Suppressor macrophage treated with lipopolysaccharide for 4 hours (primary cell): Measurements from ENCODE around the gene VWA8.

ENCODE experiments used
- DNase-seq: peaks from one replicate; pipeline ENCODE4 v3.0.0-alpha.2; 2020

VWA8 gene

DNA sequence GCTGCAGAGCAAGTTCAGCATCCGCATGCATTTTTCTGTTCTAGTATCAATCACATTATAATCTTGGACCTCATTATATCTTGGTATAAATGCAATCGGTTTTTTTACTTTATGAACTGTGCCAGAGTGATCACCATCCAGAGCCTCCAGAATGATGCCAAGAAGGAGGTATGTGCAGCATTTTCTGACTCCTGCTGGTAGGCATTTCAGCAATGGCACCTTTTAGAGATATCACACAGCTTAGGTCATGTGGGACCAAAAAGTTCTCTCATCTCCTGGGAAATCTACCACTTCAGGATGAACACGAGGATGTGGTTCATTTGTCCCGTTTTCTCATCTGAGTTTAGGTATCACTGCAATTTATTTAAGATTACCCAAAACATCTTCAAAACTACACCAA, 220.4 kb downstream of the VWA8 start:
- no peak for DNase-seq

DNA sequence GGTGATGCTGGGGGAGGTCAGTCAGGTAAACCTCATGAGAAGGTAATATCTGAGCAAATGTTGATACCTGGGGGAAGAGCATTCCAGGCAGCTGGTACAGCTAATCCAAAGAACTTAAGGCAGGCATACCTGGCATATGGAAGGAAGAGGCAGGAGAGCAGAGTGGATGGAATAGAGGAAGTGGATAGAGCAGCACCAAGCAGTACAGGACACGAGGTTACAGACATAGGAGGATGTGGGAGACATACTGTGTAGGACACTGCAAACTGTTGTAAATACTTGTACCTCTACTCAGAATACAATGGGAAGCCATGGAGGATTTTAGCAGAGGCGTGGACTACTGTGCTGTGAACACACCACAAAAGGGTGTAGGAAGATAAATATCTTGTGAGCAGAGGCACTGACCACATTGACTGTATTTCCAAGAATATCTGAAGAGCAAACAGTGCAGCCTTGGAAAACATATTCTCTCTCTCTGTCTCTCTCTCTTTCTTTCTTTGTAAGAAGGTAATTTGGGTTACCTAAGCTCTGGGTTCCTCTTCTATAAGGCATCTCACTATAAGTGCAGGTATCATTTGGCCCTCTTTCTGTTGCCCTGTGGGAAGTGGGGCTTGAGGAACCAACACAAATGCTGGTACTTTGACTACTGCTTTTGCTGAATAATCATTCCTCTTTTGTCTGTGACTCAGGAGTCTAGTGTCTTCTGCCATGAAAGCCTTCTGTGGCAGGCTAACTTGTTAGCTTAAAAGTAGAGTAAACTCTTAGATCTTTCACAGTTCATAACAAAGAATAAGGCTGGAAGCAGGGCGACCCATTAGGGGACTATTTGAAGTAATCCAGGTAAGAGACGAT, 238.0 kb downstream of the VWA8 start:
- DNase-seq, result no peak

GRCh38 chr13:41720839-41721561, 239.9 kb downstream of the VWA8 start:
- DNase-seq, result no peak

- DNase-seq, result no peak
These were observed 244.7 kb downstream of the VWA8 start for GRCh38 chr13:41716236-41716635.

GRCh38 chr13:41713405-41713804, 247.5 kb downstream of the VWA8 start:
- no peak for DNase-seq

GRCh38 chr13:41710771-41711170, 250.1 kb downstream of the VWA8 start:
- DNase-seq, result no peak

GRCh38 chr13:41709511-41709910, 251.4 kb downstream of the VWA8 start:
- DNase-seq, result peak; percentile 25

DNA sequence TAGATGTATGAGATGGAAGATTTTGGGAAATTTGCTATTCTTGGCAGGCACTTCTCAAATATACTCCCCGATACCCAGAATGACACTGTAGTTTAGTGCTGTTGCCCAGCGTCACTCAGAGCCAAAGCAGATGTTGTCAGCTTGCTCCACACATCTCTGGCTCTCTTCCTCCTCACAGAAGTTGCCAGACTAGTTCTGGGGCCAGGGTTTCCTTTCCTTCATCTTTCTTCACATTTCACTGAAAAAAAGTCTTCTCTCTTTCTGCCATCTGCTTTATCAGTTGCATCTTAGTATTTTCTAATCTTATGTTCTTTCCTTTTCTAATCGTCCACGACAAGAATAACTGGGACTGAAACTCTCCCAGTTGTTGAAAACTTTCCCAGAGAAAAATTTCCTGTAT, 252.2 kb downstream of the VWA8 start:
- no peak for DNase-seq

- DNase-seq, result no peak
These were observed 253.6 kb downstream of the VWA8 start for GRCh38 chr13:41707194-41707821.

DNA sequence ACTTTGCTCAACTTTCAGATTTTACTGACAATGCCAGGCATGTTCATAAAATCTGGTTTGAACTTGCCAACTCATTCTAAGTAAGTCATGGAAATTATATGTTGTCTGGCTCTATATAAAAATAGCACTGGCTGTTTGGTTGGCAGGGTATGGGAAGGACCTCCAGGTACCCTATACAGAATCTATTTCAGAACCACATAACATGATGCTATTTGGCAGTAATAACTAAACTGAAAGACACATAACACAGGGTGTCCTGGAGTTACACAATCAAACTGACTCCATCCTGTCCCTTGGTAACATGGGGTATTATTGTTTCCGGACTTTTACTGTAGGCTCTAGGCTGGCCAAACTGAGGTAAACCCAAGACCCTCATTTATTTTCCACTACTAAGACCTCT, 254.8 kb downstream of the VWA8 start:
- peak; percentile 14 for DNase-seq

GRCh38 chr13:41702540-41702939, 258.4 kb downstream of the VWA8 start:
- DNase-seq, result no peak

DNA sequence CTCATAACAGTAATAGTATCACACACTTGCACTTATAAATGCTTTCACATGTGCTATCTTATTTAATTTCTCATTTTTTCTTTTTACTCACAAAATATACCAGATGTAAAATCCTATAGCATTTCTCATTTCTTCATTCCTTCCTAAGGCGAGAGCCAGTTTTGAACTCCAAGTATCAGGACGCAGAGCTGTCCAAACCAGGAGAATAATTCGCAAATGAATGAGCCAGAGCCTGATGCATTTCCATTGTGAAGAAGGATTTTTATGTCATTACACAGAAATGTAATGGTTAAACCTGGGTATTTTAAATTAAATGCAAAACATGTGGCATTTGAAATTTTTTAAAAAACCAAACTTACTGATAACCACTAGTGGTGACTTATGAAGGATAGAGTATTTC, 259.2 kb downstream of the VWA8 start:
- no peak for DNase-seq

DNA sequence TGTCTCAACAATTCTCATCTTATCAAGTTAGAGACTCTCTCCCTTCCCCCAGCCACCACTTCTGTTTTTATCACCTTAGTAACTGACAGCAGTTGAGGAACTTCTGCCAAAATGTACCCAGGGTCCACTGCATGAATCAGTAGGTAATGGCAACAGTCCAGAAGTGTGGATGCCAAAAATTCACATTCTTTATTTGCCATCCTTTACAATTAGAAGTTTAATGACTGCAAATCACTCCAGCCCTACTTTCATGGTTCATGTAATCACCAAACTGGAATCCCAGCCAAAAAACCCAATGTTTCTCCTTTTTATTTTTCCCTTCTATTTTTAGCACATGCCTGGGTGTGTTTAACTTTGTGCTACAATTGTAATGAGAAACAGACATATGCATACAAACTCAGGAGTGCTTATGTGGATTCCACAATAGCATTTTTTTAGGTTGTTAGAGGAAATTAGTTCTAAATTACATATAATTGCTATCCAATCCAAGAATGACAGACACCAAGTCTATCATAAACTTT, 260.1 kb downstream of the VWA8 start:
- DNase-seq, result peak; percentile 18

- no peak for DNase-seq
These were observed 261.1 kb downstream of the VWA8 start for GRCh38 chr13:41699759-41700158.

DNA sequence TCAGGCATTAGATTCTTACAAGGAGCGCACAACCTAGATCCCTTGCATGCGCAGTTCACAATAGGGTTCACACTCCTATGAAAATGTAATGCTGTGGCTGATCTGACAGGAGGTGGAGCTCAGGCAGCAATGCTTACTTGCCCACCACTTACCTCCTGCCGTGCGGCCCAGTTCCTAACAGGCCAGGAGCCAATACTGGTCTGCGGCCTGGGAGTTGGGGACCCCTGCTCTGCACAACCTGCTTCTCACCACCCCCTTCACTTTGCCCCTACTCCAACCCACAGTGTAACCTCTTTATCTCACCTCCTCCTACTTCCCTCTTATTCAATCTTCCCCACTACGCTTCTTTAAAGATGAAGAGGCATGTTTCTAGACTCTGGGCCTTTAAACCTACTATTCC, 263.3 kb downstream of the VWA8 start:
- no peak for DNase-seq

DNA sequence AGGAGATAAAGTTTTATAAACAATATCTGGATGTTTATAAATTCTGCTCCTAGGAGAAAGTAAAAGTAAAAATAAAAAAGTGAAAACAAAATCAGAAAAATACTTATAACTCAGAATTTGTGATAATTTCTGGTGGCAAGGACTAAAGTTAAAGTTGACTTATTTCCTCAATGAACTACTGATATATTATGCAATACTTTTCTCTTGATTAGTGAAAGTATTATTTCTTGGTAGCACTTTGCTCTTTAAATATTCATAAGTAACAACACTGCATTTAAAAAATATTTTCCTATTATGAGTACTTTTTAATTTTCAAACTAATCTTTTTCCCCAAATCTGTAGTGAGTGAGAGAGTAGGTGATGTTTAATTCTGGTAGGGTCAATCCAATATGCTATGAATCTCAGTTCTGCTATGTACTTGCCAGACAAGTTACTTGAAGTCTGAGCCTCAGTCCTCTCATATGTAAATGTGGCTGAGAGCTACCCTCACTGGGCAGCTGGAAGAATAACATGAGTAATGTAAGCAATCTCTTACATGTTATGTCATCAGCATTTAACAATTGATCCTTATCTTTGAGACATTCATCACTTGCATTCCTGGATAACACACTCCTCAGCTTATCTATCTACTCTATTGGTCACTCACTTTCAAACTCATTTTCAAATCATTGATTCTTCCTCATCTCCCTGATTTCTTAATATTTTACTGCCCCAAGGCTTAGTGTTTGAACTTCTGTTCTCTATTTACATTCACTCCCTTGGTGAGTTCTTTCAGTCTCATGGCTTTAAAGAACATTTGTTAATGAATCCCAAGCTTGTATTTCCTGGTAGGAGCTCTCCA, 264.5 kb downstream of the VWA8 start:
- no peak for DNase-seq

- peak; percentile 78 for DNase-seq
These were observed 266.2 kb downstream of the VWA8 start for GRCh38 chr13:41694545-41695301.

- DNase-seq, result no peak
These were observed 267.5 kb downstream of the VWA8 start for GRCh38 chr13:41693434-41693833.

DNA sequence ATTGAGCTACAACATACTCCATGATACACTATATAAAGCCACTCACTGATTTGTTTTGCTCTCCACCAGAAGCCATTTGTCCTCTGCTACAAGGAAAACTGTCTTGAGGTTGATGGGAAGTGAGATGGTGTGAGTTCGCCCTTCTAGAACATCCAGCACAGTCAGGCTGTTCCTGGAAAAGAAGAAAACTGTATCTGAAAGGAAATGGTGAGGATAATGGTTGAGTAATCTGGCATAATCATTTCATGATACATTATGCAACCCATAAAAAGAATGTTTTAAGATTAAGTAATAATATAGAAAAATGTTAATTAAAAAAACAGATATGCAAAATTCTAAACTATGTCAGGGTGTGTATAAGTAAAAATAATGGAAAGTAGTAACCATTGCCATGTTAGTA, 269.6 kb downstream of the VWA8 start:
- peak; percentile 26 for DNase-seq

DNA sequence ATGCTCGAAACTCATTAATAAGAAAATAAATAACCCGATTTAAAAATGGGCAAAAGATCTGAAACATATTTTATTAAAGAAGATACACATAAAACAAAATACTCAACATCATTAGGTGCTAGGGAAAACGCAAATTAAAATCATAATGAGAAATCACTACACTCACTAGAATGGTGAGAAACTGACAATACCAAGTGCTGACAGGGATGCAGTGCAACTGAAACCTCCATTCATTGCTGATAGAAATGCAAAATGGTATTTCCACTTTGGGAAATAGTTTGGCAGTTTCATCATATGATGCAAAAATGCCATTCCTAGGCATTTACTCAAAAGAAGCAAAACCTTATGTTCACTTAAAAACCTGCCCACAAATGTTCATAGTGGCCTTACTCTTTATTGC, 278.1 kb downstream of the VWA8 start:
- DNase-seq, result no peak

GRCh38 chr13:41682001-41682400, 278.9 kb downstream of the VWA8 start:
- no peak for DNase-seq

DNA sequence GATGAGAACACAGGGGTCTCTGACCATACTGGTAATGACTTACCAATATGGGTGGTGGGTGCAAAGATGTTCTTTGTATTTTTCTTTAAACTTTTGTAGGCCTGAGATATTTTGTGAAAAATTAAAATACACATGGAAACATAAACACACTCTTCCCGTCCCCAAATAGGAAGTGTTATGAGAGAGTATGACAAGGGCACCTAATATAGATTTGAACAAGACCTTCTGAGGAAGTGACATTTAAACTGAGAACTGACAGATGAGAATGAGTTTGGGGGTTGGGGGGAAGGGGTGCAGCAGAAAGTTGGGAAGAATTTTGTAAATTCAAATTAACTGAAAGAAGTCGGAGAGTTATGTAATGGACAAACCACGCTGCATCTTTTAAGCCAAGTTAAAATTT, 279.3 kb downstream of the VWA8 start:
- DNase-seq, result no peak
